Smooth muscle cell (in vitro differentiated cells): ENCODE data around the gene KLHL25. TPM values are rescaled to one million over a fixed set of nuclear protein-coding genes. Genes with fewer than 3 reads are reported as not detected.

ENCODE experiments used
- DNase-seq: peaks from one replicate; lab custom pipeline; 2025; ENCODE audit not compliant: unreplicated experiment; lab: John Stamatoyannopoulos, UW
- H2AFZ ChIP-seq: fragments of 200-600 bp; sonication (generic); 2 replicates; pipeline ENCODE4 v1.6.0; 2016; ENCODE audit warnings: antibody characterized with exemption, low read depth, mild to moderate bottlenecking
- H3F3A ChIP-seq: fragments of 200-600 bp; sonication (generic); 2 replicates; pipeline ENCODE4 v1.6.0; 2017; ENCODE audit warnings: antibody characterized with exemption, low read depth
- H3K27ac ChIP-seq: fragments of 200-600 bp; sonication (generic); 2 replicates; pipeline ENCODE4 v1.5.1; 2016; ENCODE audit warnings: low read depth, mild to moderate bottlenecking
- H3K27me3 ChIP-seq: fragments of 200-600 bp; sonication (generic); 2 replicates; pipeline ENCODE4 v1.6.1; 2016; ENCODE audit warnings: low read depth, mild to moderate bottlenecking
- H3K36me3 ChIP-seq: fragments of 200-600 bp; sonication (generic); 2 replicates; pipeline ENCODE4 v1.5.1; 2016; ENCODE audit warnings: low read depth
- H3K4me1 ChIP-seq: fragments of 200-600 bp; sonication (generic); 2 replicates; pipeline ENCODE4 v1.5.1; 2016; ENCODE audit warnings: low read depth
- H3K4me2 ChIP-seq: fragments of 200-600 bp; sonication (generic); 2 replicates; pipeline ENCODE4 v1.6.0; 2016; ENCODE audit warnings: mild to moderate bottlenecking
- H3K4me3 ChIP-seq: fragments of 200-600 bp; sonication (generic); 2 replicates; pipeline ENCODE4 v1.5.1; 2016; ENCODE audit warnings: mild to moderate bottlenecking
- H3K79me2 ChIP-seq: fragments of 200-600 bp; sonication (generic); 2 replicates; pipeline ENCODE4 v1.6.0; 2016; ENCODE audit warnings: low read depth, mild to moderate bottlenecking
- H3K9ac ChIP-seq: fragments of 200-600 bp; sonication (generic); 2 replicates; pipeline ENCODE4 v1.6.0; 2016; ENCODE audit warnings: low read depth
- H3K9me3 ChIP-seq: fragments of 200-600 bp; sonication (generic); replicated peaks from 2 replicates; pipeline ENCODE4 v1.5.1; 2016; ENCODE audit warnings: low read depth
- H4K20me1 ChIP-seq: fragments of 200-600 bp; sonication (generic); 2 replicates; pipeline ENCODE4 v1.6.0; 2016; ENCODE audit warnings: low read depth
- CTCF ChIP-seq: fragments of 200-600 bp; sonication (generic); IDR thresholded peaks from 2 replicates; pipeline ENCODE4 v1.5.1; 2017; ENCODE audit warnings: borderline replicate concordance, mild to moderate bottlenecking, antibody characterized with exemption; ENCODE audit not compliant: insufficient read depth, poor library complexity, severe bottlenecking
- WGBS: methylation state at CpG from one replicate; pipeline ENCODE4 v1.1.7; 2016; ENCODE audit warnings: low lambda C conversion rate; 5-methylcytosine and 5-hydroxymethylcytosine counted together
- polyA plus RNA-seq: library from polyadenylated mRNA; unstranded; fragments of >200 nt; fragmentation: Nextera tagmentation; extraction: Ambion mirVana; gene quantifications from 2 replicates; pipeline ENCODE4 v1.2.1, GENCODE V29; 2016
- total RNA-seq: library from RNA; depleted of rRNA; stranded (reverse); fragments of >200 nt; gene quantifications from 2 replicates; pipeline ENCODE4 v1.2.3, GENCODE V29; 2014

Gene KLHL25
- total and polyA plus RNA-seq, 2 experiments from 2014 or later: 5.0 to 6.7 TPM

GRCh38 chr15:85762039-85762755 lies 32.5 kb downstream of the KLHL25 start:
- DNase-seq: no peak
- H3K4me3 ChIP-seq: no peak overlapping the region
- H3K4me1 ChIP-seq: peaks cover 9% of the 10 kb centered on the region
- no peak overlapping the region for H3K4me2 ChIP-seq
- H2AFZ ChIP-seq: no peak overlapping the region
- H3K9ac ChIP-seq: no peak overlapping the region
- no peak overlapping the region for H3K27ac ChIP-seq
- H3K36me3 ChIP-seq: no peaks in the 10 kb centered on the region
- WGBS: 93% methylated on average over 15 of the region's 15 CpGs
- no peaks in the 10 kb centered on the region for H3K9me3 ChIP-seq
- no peaks in the 10 kb centered on the region for H3F3A ChIP-seq
- H3K79me2 ChIP-seq: no peaks in the 10 kb centered on the region
- peaks cover 54% of the 10 kb centered on the region for H4K20me1 ChIP-seq
- H3K27me3 ChIP-seq: no peaks in the 10 kb centered on the region
- no peak for TF ChIP-seq CTCF

- TF ChIP-seq CTCF: no peak
- Histone ChIP-seq H3K4me2 (no peak overlapping the region), H3K79me2 (no peaks in the 10 kb centered on the region), H2AFZ (no peak overlapping the region), H3K27ac (no peak overlapping the region), H3K9ac (no peak overlapping the region), H3K27me3 (no peaks in the 10 kb centered on the region), H3K9me3 (no peaks in the 10 kb centered on the region), H3K36me3 (no peaks in the 10 kb centered on the region), H3K4me1 (peaks cover 8% of the 10 kb centered on the region), H4K20me1 (peaks cover 50% of the 10 kb centered on the region), H3K4me3 (no peak overlapping the region), H3F3A (no peaks in the 10 kb centered on the region)
- WGBS: 97% methylated on average over 9 of the region's 9 CpGs
- DNase-seq: no peak
Measured at GRCh38 chr15:85761635-85762034, 33.1 kb downstream of the KLHL25 start.

GRCh38 chr15:85760531-85761371 lies 34.0 kb downstream of the KLHL25 start:
- no peak overlapping the region for H3K9ac ChIP-seq
- no peak overlapping the region for H3K4me2 ChIP-seq
- TF ChIP-seq CTCF: no peak
- H3F3A ChIP-seq: no peaks in the 10 kb centered on the region
- no peak overlapping the region for H3K4me3 ChIP-seq
- no peak overlapping the region for H3K27ac ChIP-seq
- H3K4me1 ChIP-seq: peaks cover 1% of the 10 kb centered on the region
- 98% methylated on average over 28 of the region's 28 CpGs for WGBS
- no peaks in the 10 kb centered on the region for H3K27me3 ChIP-seq
- DNase-seq: no peak
- no peaks in the 10 kb centered on the region for H3K36me3 ChIP-seq
- H3K79me2 ChIP-seq: no peaks in the 10 kb centered on the region
- no peak overlapping the region for H2AFZ ChIP-seq
- H4K20me1 ChIP-seq: peaks cover 41% of the 10 kb centered on the region
- H3K9me3 ChIP-seq: no peaks in the 10 kb centered on the region
